HepG2 (cell line): Measurements from ENCODE around the gene MADCAM1. TPM values are rescaled to one million over a fixed set of nuclear protein-coding genes. Genes with fewer than 3 reads are reported as not detected.

ENCODE experiments used
- ATAD3A ChIP-seq: sonication (generic); formaldehyde crosslinking; IDR thresholded peaks from 2 replicates; pipeline ENCODE4 v1.4.0; 2020; ENCODE audit warnings: missing genetic modification reagents
- FOXJ3 ChIP-seq: sonication (generic); formaldehyde crosslinking; IDR thresholded peaks from 2 replicates; pipeline ENCODE4 v1.4.0; 2020; ENCODE audit warnings: missing genetic modification reagents, mild to moderate bottlenecking, borderline replicate concordance
- HOXA7 ChIP-seq: sonication (generic); formaldehyde crosslinking; IDR thresholded peaks from 2 replicates; pipeline ENCODE4 v1.8.1; 2022; ENCODE audit warnings: mild to moderate bottlenecking, missing genetic modification reagents, moderate library complexity
- MIXL1 ChIP-seq: IDR thresholded peaks from 2 replicates; pipeline ENCODE4 v1.6.1; 2016
- NR1H2 ChIP-seq: sonication (generic); formaldehyde crosslinking; IDR thresholded peaks from 2 replicates; pipeline ENCODE4 v1.8.1; 2022; ENCODE audit warnings: low read depth, missing genetic modification reagents, borderline replicate concordance
- POLR2AphosphoS5 ChIP-seq: IDR thresholded peaks from 2 replicates; pipeline ENCODE4 v1.6.1; 2012; ENCODE audit warnings: low read depth, low read length
- PRPF4 ChIP-seq: fragments of 200-400 bp; formaldehyde crosslinking; IDR thresholded peaks from 2 replicates; pipeline ENCODE4 v1.6.1; 2016; ENCODE audit warnings: low read length, low read depth; ENCODE audit not compliant: poor library complexity, severe bottlenecking
- RNF2 ChIP-seq: fragments of 450-650 bp; conservative IDR thresholded peaks from 2 replicates; pipeline ENCODE4 v1.6.1; 2016; ENCODE audit warnings: low read depth
- TEAD2 ChIP-seq: sonication (generic); formaldehyde crosslinking; IDR thresholded peaks from 2 replicates; pipeline ENCODE4 v1.9.0; 2021; ENCODE audit warnings: missing genetic modification reagents
- ZNF20 ChIP-seq: sonication (generic); formaldehyde crosslinking; IDR thresholded peaks from 2 replicates; pipeline ENCODE4 v1.4.0; 2020; ENCODE audit warnings: mild to moderate bottlenecking, moderate library complexity, missing genetic modification reagents
- ZNF253 ChIP-seq: sonication (generic); formaldehyde crosslinking; IDR thresholded peaks from 2 replicates; pipeline ENCODE4 v1.8.0; 2022; ENCODE audit warnings: mild to moderate bottlenecking, missing genetic modification reagents, borderline replicate concordance
- ZNF33A ChIP-seq: sonication (generic); formaldehyde crosslinking; IDR thresholded peaks from 2 replicates; pipeline ENCODE4 v1.5.1; 2020; ENCODE audit warnings: missing genetic modification reagents, mild to moderate bottlenecking, moderate library complexity, borderline replicate concordance
- ZNF569 ChIP-seq: sonication (generic); formaldehyde crosslinking; IDR thresholded peaks from 2 replicates; pipeline ENCODE4 v1.5.0; 2020; ENCODE audit warnings: mild to moderate bottlenecking, missing genetic modification reagents, moderate library complexity, borderline replicate concordance
- polyA plus RNA-seq, 8 experiments: library from polyadenylated mRNA; depleted of rRNA in 3 of 8; stranded (reverse) in 7 of 8; unstranded in 1 of 8; fragments of >200 nt; fragmentation: Illumina TruSeq in 4 of 8; extraction: Trizol in 4 of 8; gene quantifications; 2 replicates each; pipeline versions ENCODE4 v1.2.1 to v1.2.3, GENCODE V29; 2011 to 2016; ENCODE audit warnings: low read depth in 4 of 8, missing spikeins in 1 of 8, mixed read lengths in 1 of 8; ENCODE audit not compliant: insufficient read depth in 1 of 8
- total RNA-seq, 5 experiments: library from RNA; depleted of rRNA; stranded (reverse); fragments of >200 nt; fragmentation: Illumina TruSeq; extraction: Trizol; gene quantifications; 2 replicates each; pipeline ENCODE4 v1.2.3, GENCODE V29; 2016; ENCODE audit warnings: low read depth in 1 of 5
- TF ChIP-seq, protein P1 (sequence below): fragments of 450-650 bp; IDR thresholded peaks from 2 replicates; pipeline ENCODE4 v1.6.1; 2016
- TF ChIP-seq, protein P2 (sequence below): sonication (generic); formaldehyde crosslinking; IDR thresholded peaks from 2 replicates; pipeline ENCODE4 v1.5.1; 2020; ENCODE audit warnings: mild to moderate bottlenecking, missing genetic modification reagents, moderate library complexity
- TF ChIP-seq, protein P3 (sequence below): sonication (generic); formaldehyde crosslinking; IDR thresholded peaks from 2 replicates; pipeline ENCODE4 v1.5.0; 2020; ENCODE audit warnings: mild to moderate bottlenecking, missing genetic modification reagents
- TF ChIP-seq, protein P4 (sequence below): sonication (generic); formaldehyde crosslinking; IDR thresholded peaks from 2 replicates; pipeline ENCODE4 v1.4.0; 2020; ENCODE audit warnings: mild to moderate bottlenecking, missing genetic modification reagents
- TF ChIP-seq, protein P5 (sequence below): sonication (generic); formaldehyde crosslinking; IDR thresholded peaks from 2 replicates; pipeline ENCODE4 v1.5.0; 2020; ENCODE audit warnings: mild to moderate bottlenecking, missing genetic modification reagents, borderline replicate concordance

The MADCAM1 gene
- total and polyA plus RNA-seq, 2 of the 13 experiments (the other 11 are each of a cell fraction or from before 2014, with no cell fraction given), result 0.29 to 0.33 TPM

DNA sequence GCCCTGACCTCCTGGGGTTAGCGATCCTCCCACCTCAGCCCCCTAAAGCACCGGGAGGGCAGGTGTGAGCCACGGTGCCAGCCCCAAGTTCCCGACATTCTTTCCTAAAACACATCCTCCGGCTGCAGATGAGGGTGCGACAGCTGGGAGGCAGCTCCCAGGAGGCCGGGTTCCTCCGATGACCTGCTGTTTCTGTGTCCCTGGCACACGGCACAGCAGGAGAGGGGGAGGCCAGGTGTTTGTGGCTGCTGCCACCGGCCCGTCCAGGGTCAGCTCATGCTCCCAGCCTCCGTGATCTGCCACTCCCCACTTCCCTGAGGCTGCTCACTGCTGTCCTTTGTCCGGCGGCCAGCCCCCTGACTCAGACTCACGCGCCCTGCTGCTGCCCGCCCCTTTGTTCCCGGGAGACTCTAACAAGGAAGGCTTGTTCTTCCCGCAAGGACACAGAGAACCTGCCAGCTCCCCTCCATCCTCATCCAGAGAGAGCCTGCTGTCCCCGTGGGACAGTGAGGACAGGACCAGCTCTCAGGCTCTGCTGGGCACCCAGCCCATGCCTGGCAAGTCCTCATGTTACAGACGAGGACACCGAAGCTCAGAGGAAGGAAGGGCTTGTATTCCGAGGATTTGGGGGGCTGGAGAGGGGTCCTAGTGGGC is 10.6 kb upstream of the MADCAM1 start (continued):
- TF ChIP-seq, protein P1, sequence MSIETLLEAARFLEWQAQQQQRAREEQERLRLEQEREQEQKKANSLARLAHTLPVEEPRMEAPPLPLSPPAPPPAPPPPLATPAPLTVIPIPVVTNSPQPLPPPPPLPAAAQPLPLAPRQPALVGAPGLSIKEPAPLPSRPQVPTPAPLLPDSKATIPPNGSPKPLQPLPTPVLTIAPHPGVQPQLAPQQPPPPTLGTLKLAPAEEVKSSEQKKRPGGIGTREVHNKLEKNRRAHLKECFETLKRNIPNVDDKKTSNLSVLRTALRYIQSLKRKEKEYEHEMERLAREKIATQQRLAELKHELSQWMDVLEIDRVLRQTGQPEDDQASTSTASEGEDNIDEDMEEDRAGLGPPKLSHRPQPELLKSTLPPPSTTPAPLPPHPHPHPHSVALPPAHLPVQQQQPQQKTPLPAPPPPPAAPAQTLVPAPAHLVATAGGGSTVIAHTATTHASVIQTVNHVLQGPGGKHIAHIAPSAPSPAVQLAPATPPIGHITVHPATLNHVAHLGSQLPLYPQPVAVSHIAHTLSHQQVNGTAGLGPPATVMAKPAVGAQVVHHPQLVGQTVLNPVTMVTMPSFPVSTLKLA, result no peak
- TF ChIP-seq, protein P2, sequence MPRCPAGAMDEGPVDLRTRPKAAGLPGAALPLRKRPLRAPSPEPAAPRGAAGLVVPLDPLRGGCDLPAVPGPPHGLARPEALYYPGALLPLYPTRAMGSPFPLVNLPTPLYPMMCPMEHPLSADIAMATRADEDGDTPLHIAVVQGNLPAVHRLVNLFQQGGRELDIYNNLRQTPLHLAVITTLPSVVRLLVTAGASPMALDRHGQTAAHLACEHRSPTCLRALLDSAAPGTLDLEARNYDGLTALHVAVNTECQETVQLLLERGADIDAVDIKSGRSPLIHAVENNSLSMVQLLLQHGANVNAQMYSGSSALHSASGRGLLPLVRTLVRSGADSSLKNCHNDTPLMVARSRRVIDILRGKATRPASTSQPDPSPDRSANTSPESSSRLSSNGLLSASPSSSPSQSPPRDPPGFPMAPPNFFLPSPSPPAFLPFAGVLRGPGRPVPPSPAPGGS, result 0 out of 2 replicates have a peak, but pooled peaks have one; percentile 30
- no peak for TF ChIP-seq ZNF253
- no peak for TF ChIP-seq RNF2
- TF ChIP-seq, protein P3, sequence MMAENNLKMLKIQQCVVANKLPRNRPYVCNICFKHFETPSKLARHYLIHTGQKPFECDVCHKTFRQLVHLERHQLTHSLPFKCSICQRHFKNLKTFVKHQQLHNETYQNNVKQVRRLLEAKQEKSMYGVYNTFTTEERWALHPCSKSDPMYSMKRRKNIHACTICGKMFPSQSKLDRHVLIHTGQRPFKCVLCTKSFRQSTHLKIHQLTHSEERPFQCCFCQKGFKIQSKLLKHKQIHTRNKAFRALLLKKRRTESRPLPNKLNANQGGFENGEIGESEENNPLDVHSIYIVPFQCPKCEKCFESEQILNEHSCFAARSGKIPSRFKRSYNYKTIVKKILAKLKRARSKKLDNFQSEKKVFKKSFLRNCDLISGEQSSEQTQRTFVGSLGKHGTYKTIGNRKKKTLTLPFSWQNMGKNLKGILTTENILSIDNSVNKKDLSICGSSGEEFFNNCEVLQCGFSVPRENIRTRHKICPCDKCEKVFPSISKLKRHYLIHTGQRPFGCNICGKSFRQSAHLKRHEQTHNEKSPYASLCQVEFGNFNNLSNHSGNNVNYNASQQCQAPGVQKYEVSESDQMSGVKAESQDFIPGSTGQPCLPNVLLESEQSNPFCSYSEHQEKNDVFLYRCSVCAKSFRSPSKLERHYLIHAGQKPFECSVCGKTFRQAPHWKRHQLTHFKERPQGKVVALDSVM (CRISPR knock-in tag), result peak; percentile 35; the same call in 1 of the 2 replicates
- no peak for TF ChIP-seq PRPF4
- TF ChIP-seq ATAD3A (CRISPR knock-in tag), result no peak
- no peak for TF ChIP-seq MIXL1 (CRISPR knock-in tag)
- TF ChIP-seq TEAD2, result no peak
- no peak for TF ChIP-seq NR1H2
- TF ChIP-seq, protein P4, sequence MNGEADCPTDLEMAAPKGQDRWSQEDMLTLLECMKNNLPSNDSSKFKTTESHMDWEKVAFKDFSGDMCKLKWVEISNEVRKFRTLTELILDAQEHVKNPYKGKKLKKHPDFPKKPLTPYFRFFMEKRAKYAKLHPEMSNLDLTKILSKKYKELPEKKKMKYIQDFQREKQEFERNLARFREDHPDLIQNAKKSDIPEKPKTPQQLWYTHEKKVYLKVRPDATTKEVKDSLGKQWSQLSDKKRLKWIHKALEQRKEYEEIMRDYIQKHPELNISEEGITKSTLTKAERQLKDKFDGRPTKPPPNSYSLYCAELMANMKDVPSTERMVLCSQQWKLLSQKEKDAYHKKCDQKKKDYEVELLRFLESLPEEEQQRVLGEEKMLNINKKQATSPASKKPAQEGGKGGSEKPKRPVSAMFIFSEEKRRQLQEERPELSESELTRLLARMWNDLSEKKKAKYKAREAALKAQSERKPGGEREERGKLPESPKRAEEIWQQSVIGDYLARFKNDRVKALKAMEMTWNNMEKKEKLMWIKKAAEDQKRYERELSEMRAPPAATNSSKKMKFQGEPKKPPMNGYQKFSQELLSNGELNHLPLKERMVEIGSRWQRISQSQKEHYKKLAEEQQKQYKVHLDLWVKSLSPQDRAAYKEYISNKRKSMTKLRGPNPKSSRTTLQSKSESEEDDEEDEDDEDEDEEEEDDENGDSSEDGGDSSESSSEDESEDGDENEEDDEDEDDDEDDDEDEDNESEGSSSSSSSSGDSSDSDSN (CRISPR knock-in tag), result peak; percentile 65
- no peak; the same call in 1 of the 2 replicates for TF ChIP-seq POLR2AphosphoS5
- TF ChIP-seq ZNF33A, result no peak
- no peak for TF ChIP-seq FOXJ3 (CRISPR knock-in tag)
- TF ChIP-seq, protein P5, sequence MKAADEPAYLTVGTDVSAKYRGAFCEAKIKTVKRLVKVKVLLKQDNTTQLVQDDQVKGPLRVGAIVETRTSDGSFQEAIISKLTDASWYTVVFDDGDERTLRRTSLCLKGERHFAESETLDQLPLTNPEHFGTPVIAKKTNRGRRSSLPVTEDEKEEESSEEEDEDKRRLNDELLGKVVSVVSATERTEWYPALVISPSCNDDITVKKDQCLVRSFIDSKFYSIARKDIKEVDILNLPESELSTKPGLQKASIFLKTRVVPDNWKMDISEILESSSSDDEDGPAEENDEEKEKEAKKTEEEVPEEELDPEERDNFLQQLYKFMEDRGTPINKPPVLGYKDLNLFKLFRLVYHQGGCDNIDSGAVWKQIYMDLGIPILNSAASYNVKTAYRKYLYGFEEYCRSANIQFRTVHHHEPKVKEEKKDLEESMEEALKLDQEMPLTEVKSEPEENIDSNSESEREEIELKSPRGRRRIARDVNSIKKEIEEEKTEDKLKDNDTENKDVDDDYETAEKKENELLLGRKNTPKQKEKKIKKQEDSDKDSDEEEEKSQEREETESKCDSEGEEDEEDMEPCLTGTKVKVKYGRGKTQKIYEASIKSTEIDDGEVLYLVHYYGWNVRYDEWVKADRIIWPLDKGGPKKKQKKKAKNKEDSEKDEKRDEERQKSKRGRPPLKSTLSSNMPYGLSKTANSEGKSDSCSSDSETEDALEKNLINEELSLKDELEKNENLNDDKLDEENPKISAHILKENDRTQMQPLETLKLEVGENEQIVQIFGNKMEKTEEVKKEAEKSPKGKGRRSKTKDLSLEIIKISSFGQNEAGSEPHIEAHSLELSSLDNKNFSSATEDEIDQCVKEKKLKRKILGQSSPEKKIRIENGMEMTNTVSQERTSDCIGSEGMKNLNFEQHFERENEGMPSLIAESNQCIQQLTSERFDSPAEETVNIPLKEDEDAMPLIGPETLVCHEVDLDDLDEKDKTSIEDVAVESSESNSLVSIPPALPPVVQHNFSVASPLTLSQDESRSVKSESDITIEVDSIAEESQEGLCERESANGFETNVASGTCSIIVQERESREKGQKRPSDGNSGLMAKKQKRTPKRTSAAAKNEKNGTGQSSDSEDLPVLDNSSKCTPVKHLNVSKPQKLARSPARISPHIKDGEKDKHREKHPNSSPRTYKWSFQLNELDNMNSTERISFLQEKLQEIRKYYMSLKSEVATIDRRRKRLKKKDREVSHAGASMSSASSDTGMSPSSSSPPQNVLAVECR (CRISPR knock-in tag), result 0 out of 2 replicates have a peak, but pooled peaks have one; percentile 31
- no peak for TF ChIP-seq ZNF20
- no peak for TF ChIP-seq HOXA7 (CRISPR knock-in tag)
- no peak for TF ChIP-seq ZNF569 (CRISPR knock-in tag)
